Keratinocyte (primary cell): ENCODE measurements around the gene MEG3. TPM values are rescaled to one million over a fixed set of nuclear protein-coding genes. Genes with fewer than 3 reads are reported as not detected.

Experiments used
- DNase-seq: peaks from one replicate; pipeline ENCODE4 v3.0.0-alpha.2; 2011; ENCODE audit warnings: low read depth, missing footprints, low spot score
- FAIRE-seq: peaks from 2 replicates; lab custom pipeline; 2011; peaks lifted over from hg19 to GRCh38; lab: Jason Lieb, UNC
- H2AFZ ChIP-seq: 2 replicates; pipeline ENCODE4 v1.6.0; 2012; ENCODE audit warnings: low read length, control low read depth, inconsistent platforms; ENCODE audit not compliant: control insufficient read depth
- H3K27ac ChIP-seq: 2 replicates; pipeline ENCODE4 v1.5.1; 2011; ENCODE audit warnings: low read length; ENCODE audit not compliant: control insufficient read depth, insufficient read depth
- H3K27me3 ChIP-seq: 3 replicates; pipeline ENCODE4 v1.6.0; 2011; ENCODE audit warnings: low read length; ENCODE audit not compliant: control insufficient read depth, insufficient read depth; ENCODE audit errors: extremely low read depth
- H3K36me3 ChIP-seq, 2 experiments: 2 replicates in 1 of 2; 3 replicates in 1 of 2; pipeline ENCODE4 v1.5.1; 2011; ENCODE audit warnings: low read length in 2 of 2, mild to moderate bottlenecking in 1 of 2; ENCODE audit not compliant: control insufficient read depth in 2 of 2, insufficient read depth in 2 of 2; ENCODE audit errors: extremely low read depth in 1 of 2
- H3K4me1 ChIP-seq: 3 replicates; pipeline ENCODE4 v1.5.1; 2011; ENCODE audit warnings: low read length; ENCODE audit not compliant: control insufficient read depth, insufficient read depth; ENCODE audit errors: extremely low read depth
- H3K4me2 ChIP-seq: 3 replicates; pipeline ENCODE4 v1.6.0; 2011; ENCODE audit warnings: low read depth, low read length; ENCODE audit not compliant: control insufficient read depth, insufficient read depth; ENCODE audit errors: extremely low read depth
- H3K4me3 ChIP-seq, 3 experiments: fragments of 200-600 bp in 1 of 3; sonication (generic) in 1 of 3; 2 replicates in 2 of 3; 3 replicates in 1 of 3; pipeline ENCODE4 v1.5.1; 2011 to 2016; ENCODE audit warnings: low read length in 3 of 3, mild to moderate bottlenecking in 3 of 3, control low read depth in 2 of 3, inconsistent platforms in 1 of 3, low read depth in 1 of 3, mixed read lengths in 1 of 3, mixed run types in 1 of 3, moderate library complexity in 1 of 3; ENCODE audit not compliant: control insufficient read depth in 2 of 3, insufficient read depth in 2 of 3; ENCODE audit errors: extremely low read depth in 1 of 3
- H3K79me2 ChIP-seq: 2 replicates; pipeline ENCODE4 v1.6.0; 2012; ENCODE audit warnings: low read length; ENCODE audit not compliant: control insufficient read depth, insufficient read depth
- H3K9ac ChIP-seq: 3 replicates; pipeline ENCODE4 v1.6.0; 2011; ENCODE audit warnings: low read length; ENCODE audit not compliant: control insufficient read depth, insufficient read depth; ENCODE audit errors: extremely low read depth
- H3K9me1 ChIP-seq: 3 replicates; pipeline ENCODE4 v1.6.0; 2011; ENCODE audit warnings: low read length; ENCODE audit not compliant: control insufficient read depth, insufficient read depth; ENCODE audit errors: extremely low read depth
- H3K9me3 ChIP-seq: 2 replicates; pipeline ENCODE4 v1.5.1; 2012; ENCODE audit warnings: low read depth, low read length; ENCODE audit not compliant: control insufficient read depth
- H4K20me1 ChIP-seq: 3 replicates; pipeline ENCODE4 v1.6.0; 2011; ENCODE audit warnings: low read length; ENCODE audit not compliant: control insufficient read depth, insufficient read depth; ENCODE audit errors: extremely low read depth
- EZH2 ChIP-seq: IDR thresholded peaks from one replicate; pipeline ENCODE4 v1.6.1; 2012; ENCODE audit warnings: inconsistent platforms, mild to moderate bottlenecking, low read length, moderate library complexity
- dilution Hi-C: fragments of 300-500 bp; cut with MboI; formaldehyde crosslinking; loops from one replicate; pipeline ENCODE4 v1.7.0; 2020; ENCODE audit warnings: low sequenced_read_pairs; ENCODE audit not compliant: extremely low pct_ligation_motif_present
- polyA plus RNA-seq, 5 experiments: library from polyadenylated mRNA; depleted of rRNA in 3 of 5; stranded (reverse) in 3 of 5; stranded (forward) in 1 of 5; unstranded in 1 of 5; fragments of >200 nt; gene quantifications; 1 replicate in 1 of 5; 2 replicates in 3 of 5; 3 replicates in 1 of 5; pipeline versions ENCODE4 v1.2.1 to v1.2.3, GENCODE V29; 2011 to 2012; ENCODE audit warnings: missing spikeins in 2 of 5, low read depth in 1 of 5, low replicate concordance in 1 of 5
- TF ChIP-seq, protein P1 (sequence below), 3 experiments: IDR thresholded peaks in 1 of 3; conservative IDR thresholded peaks in 1 of 3; optimal IDR thresholded peaks in 1 of 3; 2 replicates in 2 of 3; 3 replicates in 1 of 3; pipeline versions ENCODE3 to v1.5.1; 2011; ENCODE audit warnings: low read length in 3 of 3, mild to moderate bottlenecking in 3 of 3, moderate library complexity in 2 of 3, control low read depth in 1 of 3, inconsistent platforms in 1 of 3; ENCODE audit not compliant: insufficient read depth in 2 of 3; ENCODE audit errors: extremely low read depth in 1 of 3

Gene MEG3
- polyA plus RNA-seq, 1 donor (not counting 4 experiments of a cell fraction or from before 2014, with no cell fraction given), result 5.6 TPM

DNA sequence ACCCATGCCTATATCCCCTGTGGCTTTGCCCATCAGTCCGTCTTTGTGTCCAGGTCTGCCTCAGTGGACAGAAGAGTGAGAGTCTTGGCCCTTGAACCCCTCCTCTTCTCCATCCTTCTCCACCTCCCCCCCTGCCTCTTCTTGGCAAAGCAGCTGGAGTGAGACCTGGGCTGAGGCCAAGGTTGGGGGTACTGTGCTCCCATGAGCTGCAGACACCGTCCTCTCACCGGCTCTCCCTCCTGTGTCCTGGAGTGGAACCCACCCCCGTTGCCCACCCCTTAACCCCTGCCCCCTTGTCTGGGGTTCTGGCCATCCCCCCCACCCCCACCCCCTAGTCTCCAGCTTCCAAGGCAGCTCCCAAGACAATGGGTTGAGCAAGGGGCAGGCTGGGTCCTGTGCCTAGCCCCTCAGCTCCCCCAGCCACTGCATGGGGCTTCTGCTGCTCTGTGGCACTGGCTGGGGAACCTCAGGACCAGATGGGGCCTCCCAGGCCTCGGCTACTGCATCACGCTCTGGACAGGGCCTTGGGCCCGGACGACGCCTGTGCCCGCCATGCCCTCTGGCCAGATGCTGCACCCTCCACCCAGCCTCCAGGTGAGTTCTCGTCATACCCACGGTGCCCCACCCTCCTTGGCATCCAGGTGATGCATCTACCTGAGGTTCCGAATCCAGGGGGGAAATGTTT is 41.9 kb downstream of the MEG3 start:
- Histone ChIP-seq H3K9me3 (peaks cover 2% of the 10 kb centered on the region), H3K9me1 (no peaks in the 10 kb centered on the region), H3K4me3 (no peak overlapping the region), H3K4me2 (no peak overlapping the region), H2AFZ (no peak overlapping the region), H3K36me3 (no peaks in the 10 kb centered on the region), H3K4me1 (no peaks in the 10 kb centered on the region), H3K9ac (no peak overlapping the region), H3K27ac (no peak overlapping the region), H4K20me1 (no peaks in the 10 kb centered on the region), H3K79me2 (no peaks in the 10 kb centered on the region), H3K27me3 (no peaks in the 10 kb centered on the region)
- dilution Hi-C loops, result no loop called here
- DNase-seq (no peak), FAIRE-seq (no peak)
- TF ChIP-seq EZH2, result no peak
- TF ChIP-seq, protein P1, sequence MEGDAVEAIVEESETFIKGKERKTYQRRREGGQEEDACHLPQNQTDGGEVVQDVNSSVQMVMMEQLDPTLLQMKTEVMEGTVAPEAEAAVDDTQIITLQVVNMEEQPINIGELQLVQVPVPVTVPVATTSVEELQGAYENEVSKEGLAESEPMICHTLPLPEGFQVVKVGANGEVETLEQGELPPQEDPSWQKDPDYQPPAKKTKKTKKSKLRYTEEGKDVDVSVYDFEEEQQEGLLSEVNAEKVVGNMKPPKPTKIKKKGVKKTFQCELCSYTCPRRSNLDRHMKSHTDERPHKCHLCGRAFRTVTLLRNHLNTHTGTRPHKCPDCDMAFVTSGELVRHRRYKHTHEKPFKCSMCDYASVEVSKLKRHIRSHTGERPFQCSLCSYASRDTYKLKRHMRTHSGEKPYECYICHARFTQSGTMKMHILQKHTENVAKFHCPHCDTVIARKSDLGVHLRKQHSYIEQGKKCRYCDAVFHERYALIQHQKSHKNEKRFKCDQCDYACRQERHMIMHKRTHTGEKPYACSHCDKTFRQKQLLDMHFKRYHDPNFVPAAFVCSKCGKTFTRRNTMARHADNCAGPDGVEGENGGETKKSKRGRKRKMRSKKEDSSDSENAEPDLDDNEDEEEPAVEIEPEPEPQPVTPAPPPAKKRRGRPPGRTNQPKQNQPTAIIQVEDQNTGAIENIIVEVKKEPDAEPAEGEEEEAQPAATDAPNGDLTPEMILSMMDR (optimal IDR thresholded peaks at IDR 0.05 in 1 of 3, IDR thresholded peaks at IDR 0.05 in 1 of 3, conservative IDR thresholded peaks at IDR 0.05 in 1 of 3; ENCODE audit: extremely low read depth in 1 of 3, insufficient read depth in 2 of 3, low read length in 3 of 3), result no peak

DNA sequence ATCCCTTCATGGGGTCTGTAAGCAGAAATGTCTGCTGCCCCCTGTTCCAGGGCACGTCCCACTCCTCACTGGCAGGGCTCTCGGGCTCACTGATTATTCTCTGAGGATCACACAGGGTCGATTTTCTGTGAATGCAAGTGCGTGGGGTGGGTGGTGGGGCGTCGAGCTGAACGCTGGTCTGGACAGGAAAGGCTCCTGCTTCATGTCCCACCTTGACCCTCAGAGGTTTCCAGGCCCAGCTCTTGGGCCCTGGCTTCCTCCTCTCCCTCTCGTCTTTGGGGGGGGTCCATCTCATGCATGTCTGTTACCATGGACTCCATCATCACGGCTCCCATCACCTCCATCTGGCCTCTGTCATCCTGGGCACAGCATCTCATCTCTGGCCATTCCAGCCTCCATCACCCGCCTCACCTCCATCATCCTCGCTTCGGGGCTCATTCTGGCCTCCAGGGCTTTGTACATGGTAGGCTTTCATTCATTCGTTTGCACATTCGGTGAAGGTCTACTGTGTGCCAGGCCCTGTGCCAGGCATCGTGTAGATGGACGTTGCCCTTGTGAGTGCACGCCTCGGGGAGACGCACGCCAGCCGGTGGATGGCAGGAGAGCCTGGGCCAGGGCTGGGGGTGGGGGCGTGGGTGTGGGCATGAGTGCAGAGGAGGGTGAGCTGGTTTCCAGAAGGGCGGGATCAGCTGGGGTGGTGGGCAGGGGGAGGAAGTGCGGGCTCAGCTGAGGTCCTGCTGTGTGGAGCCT is 42.9 kb downstream of the MEG3 start:
- dilution Hi-C loops, result no loop called here
- Histone ChIP-seq H3K27me3 (no peaks in the 10 kb centered on the region), H3K79me2 (no peaks in the 10 kb centered on the region), H3K36me3 (no peaks in the 10 kb centered on the region), H3K4me1 (no peaks in the 10 kb centered on the region), H3K27ac (no peak overlapping the region), H3K9ac (no peak overlapping the region), H3K9me3 (peaks cover 3% of the 10 kb centered on the region), H2AFZ (no peak overlapping the region), H4K20me1 (no peaks in the 10 kb centered on the region), H3K4me2 (no peak overlapping the region), H3K4me3 (no peak overlapping the region), H3K9me1 (no peaks in the 10 kb centered on the region)
- TF ChIP-seq, protein P1 (optimal IDR thresholded peaks at IDR 0.05 in 1 of 3, IDR thresholded peaks at IDR 0.05 in 1 of 3, conservative IDR thresholded peaks at IDR 0.05 in 1 of 3; ENCODE audit: extremely low read depth in 1 of 3, insufficient read depth in 2 of 3, low read length in 3 of 3), result no peak
- TF ChIP-seq EZH2, result no peak
- FAIRE-seq (no peak), DNase-seq (no peak)
